HG03025 (cell line): Measurements from ENCODE around the gene STOML2.
A peak's percentile ranks its signal among the peaks of the same experiment; 100 is the strongest.

ENCODE experiments used
- ATAC-seq: cut with Tn5 transposase; IDR thresholded peaks from one replicate; pipeline ENCODE4 v1.9.1; 2021; ENCODE audit warnings: mild to moderate bottlenecking, moderate library complexity; ENCODE audit not compliant: unreplicated experiment, low FRiP score

The STOML2 gene

DNA sequence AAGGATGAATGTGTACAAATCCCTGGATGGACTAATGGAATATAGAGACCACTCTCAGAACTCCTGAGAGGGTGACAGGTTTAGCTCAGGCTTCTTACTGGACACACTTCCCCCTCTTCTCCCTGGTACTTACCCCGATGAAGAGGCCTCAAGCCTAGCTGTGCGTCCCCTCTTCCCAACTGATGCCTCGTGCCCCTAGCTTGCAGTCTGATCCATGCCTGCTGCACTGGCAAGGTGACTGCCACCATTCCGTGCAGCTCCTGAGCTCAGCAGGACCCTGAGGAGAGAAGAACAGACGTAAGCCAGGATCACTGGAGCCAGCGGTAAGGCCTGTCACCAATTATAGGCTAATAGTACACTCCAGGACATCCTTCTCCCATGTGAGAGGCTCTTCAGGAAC is 5.5 kb upstream of the STOML2 start:
- ATAC-seq: no peak

DNA sequence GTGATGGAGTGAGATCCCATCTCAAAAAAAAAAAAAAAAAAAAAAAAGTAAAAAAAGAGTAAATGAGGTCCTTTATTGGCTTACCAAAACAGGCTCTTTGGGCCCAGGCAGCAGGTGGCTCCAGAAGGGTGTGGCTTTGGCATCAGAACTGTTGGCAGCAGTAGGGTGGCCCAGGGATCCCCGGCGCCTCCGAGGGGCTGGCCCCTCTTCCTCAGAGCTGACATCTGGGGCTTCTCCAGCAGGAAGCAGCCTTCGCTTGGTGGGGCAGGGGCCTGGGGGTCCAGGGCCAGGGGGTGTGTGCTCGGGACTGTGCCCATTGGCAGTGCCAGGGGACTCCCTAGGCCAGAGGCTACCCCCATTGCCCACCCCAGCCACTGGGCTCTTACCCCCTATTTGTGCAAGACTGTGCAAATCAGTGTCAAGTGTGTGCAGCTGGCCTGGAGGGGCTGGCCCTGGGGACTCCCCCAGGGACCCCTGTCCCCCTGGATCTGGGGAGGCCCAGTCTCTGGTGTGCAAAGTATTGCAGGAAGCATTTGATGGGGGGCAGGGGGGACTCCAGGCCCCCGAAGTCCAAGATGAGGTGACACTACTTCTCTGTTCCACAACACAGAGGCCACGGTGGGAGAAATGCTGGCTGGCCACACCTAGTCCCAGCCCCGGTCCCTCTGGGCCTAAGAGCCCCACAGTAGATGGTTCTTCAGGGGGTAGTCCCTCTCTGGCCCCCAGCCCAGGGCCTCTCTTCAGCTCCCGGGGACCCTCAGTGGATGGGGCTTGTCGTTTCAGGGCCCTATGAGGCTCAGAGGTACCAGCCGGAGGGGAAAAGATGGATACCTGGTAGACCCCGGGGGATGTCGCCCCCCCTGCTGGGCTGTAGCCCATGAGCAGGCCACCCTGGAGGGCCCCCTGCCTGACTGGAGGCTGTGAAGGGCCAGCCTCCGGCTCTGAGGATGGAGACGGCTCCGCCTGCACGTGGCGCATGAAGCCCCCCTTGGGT is 4.7 kb upstream of the STOML2 start:
- no peak for ATAC-seq

DNA sequence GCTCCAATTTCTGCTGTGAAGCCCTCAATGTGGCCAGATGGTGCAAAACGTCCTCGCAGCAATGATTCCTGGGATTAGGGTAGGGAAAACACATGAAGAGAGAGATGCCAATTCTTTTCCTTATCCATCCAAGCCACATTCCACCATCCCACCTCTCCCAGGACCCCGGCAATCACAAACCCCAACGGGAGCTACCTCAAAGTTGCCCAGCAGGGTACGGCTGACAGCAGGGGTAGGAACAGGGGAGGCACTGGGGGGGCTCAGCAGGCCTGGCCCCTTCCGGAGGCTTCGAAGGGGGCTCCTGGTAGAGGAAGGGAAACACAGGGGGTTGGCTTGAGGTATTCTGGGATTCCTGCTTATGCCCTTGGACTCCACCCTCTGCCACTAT is 3.4 kb upstream of the STOML2 start:
- no peak for ATAC-seq

DNA sequence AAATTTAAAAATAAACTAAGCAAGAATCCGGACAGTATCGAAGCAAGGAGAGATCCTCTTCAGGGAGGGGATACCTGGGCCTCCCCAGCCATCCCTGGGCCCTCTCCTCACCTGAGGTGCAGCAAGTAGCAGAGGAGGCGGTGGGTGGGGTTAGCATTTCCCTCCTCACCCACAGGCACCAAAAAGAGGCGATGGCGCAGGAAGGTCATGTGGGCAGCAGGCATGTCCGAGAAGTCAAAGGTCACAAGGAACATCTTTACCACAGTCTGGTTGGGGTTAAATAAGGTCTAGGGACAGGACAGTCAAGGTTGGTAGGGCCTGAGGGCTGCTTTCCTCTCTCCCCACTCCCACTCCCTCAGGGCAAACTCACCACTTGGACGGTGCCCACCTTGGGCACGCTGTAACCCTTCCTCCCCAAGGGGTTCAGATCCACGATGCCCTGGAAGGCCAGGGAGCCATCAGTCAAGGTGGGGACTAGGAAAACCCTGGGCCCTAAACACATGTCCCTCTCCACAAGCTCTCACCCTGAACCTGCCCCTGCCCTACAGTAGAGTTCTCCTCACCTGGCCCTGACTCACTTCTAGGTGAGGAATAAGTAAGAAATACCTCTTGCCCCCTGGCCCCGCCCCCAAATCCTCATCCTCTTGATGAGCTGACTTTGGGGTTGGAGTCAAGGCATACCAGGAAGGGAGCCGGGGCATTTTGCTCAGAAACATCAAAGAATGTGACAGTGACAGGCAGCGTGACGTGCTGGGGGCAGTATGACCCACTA is 2.8 kb upstream of the STOML2 start:
- ATAC-seq: no peak

DNA sequence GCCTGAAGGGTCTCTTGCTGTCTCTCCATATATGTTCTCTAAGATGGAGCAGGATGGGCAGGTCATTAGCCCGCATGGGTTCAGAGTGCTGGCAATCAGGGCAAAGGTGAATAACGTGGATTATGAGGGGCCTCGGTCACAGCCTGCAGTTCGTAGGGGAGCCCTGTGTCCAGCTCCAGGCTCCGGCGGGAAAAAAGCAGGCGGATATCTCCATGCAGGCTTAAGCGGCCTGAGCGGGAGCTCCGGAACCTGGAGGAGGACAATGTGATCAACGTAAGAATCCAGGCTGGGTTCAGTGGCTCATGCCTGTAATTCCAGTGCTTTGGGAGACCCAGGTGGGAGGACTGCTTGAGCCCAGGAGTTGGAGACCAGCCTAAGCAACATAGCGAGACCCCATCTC is 2.2 kb upstream of the STOML2 start:
- ATAC-seq: no peak

DNA sequence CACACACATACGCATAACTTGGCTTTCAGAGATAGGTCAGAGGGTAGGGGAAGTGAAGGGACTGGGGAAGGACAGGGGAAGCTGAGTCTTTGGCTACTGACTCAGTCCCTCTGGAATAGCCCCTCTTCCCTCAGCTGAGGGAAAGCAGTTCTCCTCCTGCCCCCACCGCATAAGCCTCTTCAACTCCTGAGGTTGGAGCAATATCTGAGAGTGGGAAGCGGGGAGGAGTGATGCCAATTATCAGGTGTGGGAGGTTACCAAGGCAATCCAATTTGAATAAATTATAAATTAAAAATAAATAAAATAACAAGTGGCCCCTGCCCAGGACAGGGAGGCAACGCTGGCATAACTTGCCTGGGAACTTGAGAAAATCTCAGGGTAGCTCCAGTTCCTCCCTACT is 1.7 kb upstream of the STOML2 start:
- no peak for ATAC-seq

DNA sequence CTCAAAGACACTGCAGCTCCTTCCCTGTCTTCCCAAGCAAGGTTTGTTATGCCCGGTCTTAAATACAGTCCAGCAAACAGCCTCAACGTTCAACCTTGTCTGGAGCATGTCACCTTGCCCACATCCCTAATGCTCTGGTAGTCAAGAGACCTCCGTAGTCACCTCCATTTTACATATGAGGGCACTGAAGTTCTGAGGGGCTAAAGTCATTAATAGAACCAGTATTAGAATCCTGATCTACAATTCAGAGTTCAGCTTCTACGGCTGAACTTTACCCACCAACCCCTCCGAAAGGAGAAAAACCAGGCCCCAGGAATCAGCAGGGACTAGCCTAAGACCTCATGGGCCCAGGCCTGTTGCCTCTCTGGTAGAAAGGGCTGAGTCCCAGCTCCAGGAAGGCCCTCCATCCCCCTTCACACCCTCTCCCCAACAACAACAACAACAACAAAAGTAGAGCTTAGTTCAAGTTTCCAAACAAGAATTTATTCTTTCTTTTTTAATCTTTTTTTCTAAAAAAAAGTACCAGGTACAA is 795 bp upstream of the STOML2 start:
- no peak for ATAC-seq

DNA sequence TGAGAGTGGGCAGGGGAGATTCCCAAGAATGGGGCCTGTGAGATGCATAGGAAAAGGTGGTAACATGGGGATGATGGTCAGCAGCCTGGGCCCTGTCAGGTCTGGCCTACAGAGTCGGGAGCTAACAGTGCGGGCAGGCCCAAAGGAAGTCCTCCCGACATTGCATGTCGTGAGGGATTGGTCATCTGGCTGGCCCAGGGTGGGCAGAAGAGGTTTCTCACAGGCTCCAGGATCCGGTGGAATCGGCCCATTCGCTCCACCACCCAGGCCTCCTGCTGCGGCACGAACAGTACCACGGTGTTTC is 514 bp downstream of the STOML2 start:
- ATAC-seq: peak; percentile 26

DNA sequence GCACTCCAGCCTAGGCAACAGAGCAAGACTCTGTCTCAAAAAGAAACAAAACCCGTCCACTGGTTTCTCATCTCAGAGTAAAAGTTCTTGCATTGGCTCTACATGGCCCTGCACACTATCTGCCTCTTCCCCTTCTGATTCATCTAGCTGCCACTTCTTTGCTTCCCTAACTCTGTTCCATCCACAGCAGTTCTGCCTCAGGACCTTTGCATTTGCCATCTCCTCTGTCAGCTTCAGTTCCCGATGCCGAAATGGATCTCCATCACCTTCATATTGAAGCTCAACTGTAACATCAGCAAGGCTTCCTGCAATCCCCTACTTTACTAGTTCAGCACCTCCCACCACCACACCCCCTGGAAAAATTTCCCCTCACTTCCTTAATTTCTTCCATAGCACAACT is 5.4 kb downstream of the STOML2 start:
- no peak for ATAC-seq

DNA sequence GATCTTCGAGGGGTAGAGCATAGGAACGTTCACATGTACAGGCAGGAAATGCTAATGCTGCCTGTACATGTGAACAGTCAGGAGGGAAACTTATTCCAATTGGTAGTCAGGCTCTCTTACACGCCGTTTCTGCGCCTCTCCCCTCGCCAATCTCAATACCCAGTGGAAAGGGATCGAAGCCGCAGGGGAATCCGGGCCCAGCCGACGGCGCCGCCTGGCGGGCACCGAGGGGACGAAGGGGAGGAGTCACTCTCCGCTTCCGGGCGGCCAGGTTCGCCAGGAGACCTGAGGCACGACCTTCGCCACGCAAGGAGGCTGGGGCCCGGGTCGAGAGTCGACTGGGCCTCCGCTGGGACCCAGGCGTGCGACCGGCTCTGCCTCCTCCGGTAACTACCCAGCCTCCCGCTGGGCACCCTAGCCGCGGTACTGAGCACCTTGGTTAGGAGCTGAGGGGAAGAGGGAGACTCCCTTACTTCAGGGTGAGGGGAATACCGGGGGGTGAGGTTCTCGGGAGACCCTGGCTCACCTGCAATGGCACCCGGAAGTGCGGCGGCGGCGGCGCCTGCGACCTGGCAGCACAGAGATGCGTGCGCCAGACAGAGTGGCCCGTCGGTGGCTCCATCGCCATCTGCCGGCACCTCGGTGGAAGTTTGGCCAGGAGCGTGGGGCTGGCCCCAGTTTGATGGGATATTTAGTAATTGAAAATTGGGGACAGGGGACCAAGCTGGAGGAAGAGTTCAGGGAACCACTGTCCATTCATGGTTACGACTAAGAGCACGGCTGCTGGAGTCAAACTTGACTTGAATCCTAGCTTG is 6.7 kb downstream of the STOML2 start, which contains the start of gene PIGO:
Gene PIGO, minus strand, starts transcription at position 557 of the 815 bp plus-strand sequence. CDS start 1,026 bp downstream, outside the sequence.
- peak; percentile 77 for ATAC-seq

DNA sequence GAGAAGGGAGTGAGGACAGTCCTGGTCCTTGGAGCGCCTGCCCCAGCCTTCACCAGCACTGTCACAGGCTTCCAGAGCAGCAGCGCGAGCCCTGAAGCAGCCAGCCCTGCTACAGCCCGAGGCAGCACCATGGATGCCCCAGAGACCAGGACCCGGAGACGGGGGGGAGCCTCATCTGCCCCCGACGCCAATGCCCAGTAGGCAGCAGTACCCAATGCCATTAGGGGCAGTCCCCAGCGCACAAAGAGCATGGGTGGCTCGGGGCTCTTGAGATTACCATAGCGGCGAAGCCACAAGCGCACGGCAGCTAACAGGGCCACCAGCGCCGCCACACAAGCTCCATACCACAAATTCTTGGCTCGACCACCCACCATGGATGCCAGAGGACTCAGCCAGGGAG is 11.4 kb downstream of the STOML2 start:
- no peak for ATAC-seq

DNA sequence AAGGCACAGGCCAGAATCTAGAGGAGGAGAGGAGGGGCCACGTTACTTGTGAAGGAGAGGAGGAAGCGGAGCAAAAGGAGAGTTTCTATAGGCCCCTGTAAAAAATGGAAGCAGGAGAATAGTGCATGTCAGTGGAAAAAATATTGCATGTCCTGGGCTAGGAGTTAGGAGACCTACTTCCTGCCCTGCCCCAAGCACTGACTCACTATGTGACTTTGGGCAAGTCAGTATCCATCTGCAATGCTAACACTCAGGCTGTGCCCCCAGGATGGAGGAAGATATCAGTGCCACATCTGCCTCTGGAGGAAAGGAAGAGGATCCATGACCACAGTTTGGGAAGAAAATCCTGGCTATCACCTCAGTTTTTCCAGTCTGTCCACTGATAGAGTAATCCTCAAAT is 13.5 kb downstream of the STOML2 start:
- no peak for ATAC-seq

DNA sequence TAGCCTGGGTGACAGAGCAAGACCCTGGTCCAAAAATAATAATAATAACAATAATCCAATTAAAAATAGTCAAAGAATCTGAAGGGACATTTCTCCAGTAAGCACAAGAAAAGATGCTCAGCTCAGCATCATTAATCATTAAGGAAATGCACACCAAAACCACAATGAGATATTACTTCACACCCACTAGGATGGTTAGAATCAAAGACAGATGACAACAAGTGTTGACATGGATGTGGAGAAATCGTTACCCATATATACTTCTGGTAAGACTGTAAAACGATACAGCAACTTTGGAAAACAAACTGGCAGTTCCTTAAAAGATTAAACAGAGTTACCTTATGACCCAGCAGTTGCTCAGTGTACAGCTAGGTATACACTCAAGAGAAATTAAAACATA is 17.9 kb downstream of the STOML2 start:
- ATAC-seq: no peak

DNA sequence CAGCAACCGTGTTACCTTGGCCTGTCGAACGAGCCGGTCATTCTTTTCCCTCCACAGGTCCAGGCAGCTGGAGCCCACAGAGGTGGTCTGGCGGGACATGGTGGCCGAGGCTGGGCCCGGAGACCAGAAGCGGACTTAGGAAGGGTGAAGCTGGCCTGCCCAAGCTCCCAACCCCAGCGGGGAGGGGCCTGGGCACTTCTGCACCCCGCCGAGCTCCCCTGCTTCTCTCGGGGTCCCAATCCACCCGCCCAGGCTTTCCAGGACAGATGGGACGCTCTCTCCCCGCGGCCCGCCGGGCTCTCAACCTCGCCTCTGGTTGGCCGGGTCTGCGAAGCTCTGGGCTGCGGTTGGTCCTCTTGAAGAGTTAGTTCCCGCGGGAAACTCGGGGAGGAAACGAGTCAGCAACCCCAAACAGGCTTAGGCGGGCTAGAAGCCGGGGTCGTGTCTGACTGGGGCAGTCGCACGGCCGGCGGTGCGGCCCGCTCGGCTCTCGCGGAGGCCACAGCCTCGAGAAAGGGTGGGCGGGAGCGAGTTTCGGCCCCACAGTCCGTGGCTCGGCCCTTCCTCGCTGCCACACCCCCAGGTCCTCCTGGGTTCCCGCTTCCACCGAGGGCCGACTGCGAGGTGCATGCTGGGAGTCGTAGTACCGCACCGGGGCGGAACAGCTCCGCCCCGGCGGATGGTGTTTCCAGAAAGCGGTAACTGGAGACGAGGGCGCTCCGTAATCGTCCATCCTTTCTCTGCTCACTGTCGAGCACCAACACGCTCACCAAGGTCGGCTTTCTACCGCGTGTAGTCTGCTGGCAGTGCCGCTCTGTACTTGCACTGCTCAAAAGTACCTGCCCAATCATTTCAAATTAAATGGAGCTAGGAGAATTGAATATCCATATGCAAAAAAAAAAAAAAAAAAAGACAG is 23.2 kb downstream of the STOML2 start, which contains the start of gene FANCG:
Gene FANCG, minus strand, starts transcription at position 517 of the 916 bp plus-strand sequence. Its CDS starts 418 bp downstream, at position 99.
- ATAC-seq: peak; percentile 83

DNA sequence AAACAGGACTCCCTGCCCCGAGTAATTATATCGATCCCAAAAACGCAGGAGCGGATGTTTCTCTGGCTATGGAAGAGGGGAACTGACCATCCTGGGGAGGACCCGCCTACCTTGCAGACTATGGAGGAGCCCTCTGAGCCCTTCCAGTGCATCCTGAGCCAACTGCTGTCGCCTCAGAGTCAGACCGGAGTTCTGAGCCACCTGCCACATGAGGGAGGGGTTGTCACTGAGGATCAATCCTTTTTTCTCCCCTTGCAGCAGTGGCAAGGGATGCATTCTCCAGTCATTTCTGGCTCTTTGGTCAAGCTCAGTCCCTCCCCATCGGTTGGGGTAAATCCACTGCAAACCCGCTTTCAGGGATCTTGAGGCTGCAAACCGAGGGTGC is 23.9 kb downstream of the STOML2 start:
- no peak for ATAC-seq

DNA sequence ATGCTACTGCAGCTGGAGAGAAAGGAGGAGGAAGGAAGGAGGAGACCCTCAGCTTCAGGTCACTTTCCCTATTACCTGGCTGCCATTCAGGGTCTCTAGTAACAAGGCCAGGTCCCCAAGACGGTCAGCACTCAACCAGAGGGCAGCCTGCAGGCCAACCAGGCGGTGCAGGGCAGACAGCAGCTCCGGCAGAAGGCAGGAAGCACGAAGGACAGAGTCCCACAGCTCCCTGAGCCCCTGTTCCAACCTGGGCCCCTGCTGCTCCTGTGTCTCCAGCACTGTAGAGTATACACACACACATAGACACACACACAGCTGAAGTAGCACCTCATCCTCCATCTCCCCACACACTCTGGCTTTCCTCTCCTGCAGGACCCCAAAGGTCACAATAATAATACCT is 24.9 kb downstream of the STOML2 start:
- no peak for ATAC-seq

DNA sequence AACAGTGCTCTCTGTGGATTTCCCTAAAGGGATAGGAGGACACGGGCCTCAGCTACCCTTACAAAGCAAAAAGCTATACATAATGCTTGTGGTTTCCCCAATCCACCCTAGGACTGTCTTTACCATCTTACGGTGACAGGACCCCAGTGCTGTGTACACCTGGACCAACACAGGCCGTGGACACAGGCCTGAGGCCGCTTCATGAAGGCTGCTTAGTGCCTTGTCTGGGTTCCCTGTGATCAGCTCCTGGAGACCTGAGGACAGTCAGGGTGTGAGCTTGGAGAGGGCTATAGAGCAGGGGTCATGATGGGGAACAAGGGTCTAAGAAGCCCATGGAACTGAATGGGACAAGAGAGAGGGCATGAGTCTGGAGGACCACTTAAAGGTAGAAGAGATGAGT is 26.1 kb downstream of the STOML2 start:
- ATAC-seq: no peak

DNA sequence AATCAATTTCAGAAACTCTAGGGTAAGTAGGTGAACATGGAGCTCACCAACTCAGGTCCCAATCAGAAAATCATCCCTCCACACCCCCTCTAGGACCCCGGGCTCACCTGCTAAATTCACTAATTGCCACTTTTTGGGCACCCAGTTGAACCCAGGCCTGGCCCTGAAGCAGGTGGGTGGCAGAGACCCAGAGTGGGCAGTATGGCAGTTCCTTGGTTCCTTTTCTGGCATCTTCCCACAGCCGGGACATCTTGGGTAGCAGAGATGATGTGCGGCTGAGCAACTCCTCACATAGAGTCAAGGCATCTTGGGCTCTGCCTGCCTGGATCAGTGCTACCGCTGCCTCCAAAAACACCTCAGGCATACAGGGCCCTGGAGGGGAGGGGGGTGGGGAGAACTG is 27.6 kb downstream of the STOML2 start:
- ATAC-seq: no peak

DNA sequence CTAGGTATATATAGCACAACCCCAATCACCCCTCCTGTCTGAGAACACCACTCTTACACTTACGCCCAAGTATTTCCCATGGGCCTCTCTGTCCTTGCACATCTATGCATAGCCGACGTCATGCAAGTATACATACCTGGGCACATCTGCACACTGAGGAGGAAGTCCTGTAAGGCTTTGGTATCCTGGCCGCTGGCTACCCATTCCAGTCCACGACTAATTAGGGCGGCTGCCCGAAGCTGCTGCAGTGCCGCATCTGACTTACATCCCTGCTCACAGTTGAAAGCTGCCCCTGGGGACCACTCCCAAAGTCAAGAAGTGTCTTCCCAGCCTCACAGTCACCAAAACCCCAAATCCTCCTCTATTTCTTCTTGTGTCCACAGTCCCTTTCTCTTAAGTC is 28.1 kb downstream of the STOML2 start:
- ATAC-seq: no peak
